Tibial nerve (tissue), 4 donors: ENCODE measurements around the gene LOXHD1. TPM values are rescaled to one million over a fixed set of nuclear protein-coding genes. Genes with fewer than 3 reads are reported as not detected.

Experiments
- DNase-seq, 2 donors: peaks; one replicate each; pipeline ENCODE4 v3.0.0-alpha.2; 2019; ENCODE audit warnings: low spot score in 2 of 2
- H3K27ac ChIP-seq, 4 donors: fragments of 200-600 bp; sonication (generic) in 3 of 4; one replicate each; pipeline ENCODE4 v1.5.1; 2017 to 2019; ENCODE audit warnings: mild to moderate bottlenecking in 1 of 4
- H3K27me3 ChIP-seq, 2 donors: fragments of 200-600 bp; sonication (generic) in 1 of 2; one replicate each; pipeline versions ENCODE4 v1.5.1 to v1.6.0; 2017 to 2019
- H3K36me3 ChIP-seq, 3 donors: fragments of 200-600 bp; sonication (generic); one replicate each; pipeline ENCODE4 v1.5.1; 2018 to 2019
- H3K4me1 ChIP-seq, 4 donors: fragments of 200-600 bp; sonication (generic) in 3 of 4; one replicate each; pipeline ENCODE4 v1.5.1; 2017 to 2019
- H3K4me3 ChIP-seq, 4 donors: fragments of 200-600 bp; sonication (generic) in 3 of 4; one replicate each; pipeline ENCODE4 v1.5.1; 2017 to 2019; ENCODE audit warnings: mild to moderate bottlenecking in 1 of 4, moderate library complexity in 1 of 4
- H3K9me3 ChIP-seq, 4 donors: fragments of 200-600 bp; sonication (generic) in 3 of 4; one replicate each; pipeline ENCODE4 v1.5.1; 2017 to 2019
- CTCF ChIP-seq, 5 experiments: fragments of 200-600 bp in 3 of 5; fragments of 450-650 bp in 2 of 5; sonication (generic) in 3 of 5; IDR thresholded peaks; one replicate each; pipeline ENCODE4 v1.5.1; 2016 to 2019; ENCODE audit warnings: antibody characterized with exemption in 5 of 5, mild to moderate bottlenecking in 3 of 5, moderate library complexity in 2 of 5
- EP300 ChIP-seq, 2 donors: sonication (generic); formaldehyde crosslinking; IDR thresholded peaks; one replicate each; pipeline ENCODE4 v1.6.1; 2017; ENCODE audit warnings: antibody characterized with exemption in 2 of 2, mild to moderate bottlenecking in 1 of 2
- POLR2A ChIP-seq, 2 donors: fragments of 450-650 bp; IDR thresholded peaks; one replicate each; pipeline ENCODE4 v1.6.1; 2017; ENCODE audit warnings: antibody characterized with exemption in 2 of 2, mild to moderate bottlenecking in 2 of 2, moderate library complexity in 2 of 2
- WGBS, 2 donors: methylation state at CpG; one replicate each; pipeline ENCODE4 v1.1.5; 2018; 5-methylcytosine and 5-hydroxymethylcytosine counted together
- total RNA-seq, 4 donors: library from RNA; depleted of rRNA; stranded (reverse); fragments of >200 nt; gene quantifications; one replicate each; pipeline ENCODE4 v1.1.0, GENCODE V29; 2016

Gene LOXHD1
- total RNA-seq, 4 donors from 2014 or later = under 0.01 to 0.44 (median 0.21) TPM; not detected in 1

DNA sequence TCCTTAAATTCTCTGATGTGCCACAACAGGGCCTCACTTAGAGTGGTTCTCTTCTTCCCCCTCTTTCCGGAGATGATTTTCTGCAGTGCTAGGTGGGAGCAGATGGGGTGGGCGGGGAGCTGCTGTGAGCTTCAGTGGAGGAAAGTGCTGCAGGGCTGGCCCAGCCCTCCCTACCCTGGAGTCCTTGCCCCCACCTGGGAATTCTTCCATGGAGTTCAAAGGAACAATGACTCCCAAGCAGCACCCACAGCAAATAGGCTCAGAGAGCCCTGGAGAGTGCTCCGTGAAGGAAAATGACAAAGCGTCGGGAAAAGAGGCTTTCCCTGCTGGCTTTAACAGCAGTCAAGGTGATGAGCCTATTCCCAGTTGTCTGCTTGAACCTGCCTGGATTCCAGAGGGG is 28.8 kb downstream of the LOXHD1 start:
- TF ChIP-seq POLR2A (IDR thresholded peaks at IDR 0.05) (no peak), EP300 (IDR thresholded peaks at IDR 0.05) (no peak), CTCF (IDR thresholded peaks at IDR 0.05) (no peak)
- DNase-seq = no peak
- H3K4me3 ChIP-seq = no peak overlapping the region
- 54 to 79% methylated on average over 5 of the region's 5 CpGs for WGBS, 2 donors
- no peak overlapping the region for H3K27ac ChIP-seq
- no peaks in the 10 kb centered on the region for H3K27me3 ChIP-seq
- H3K9me3 ChIP-seq = peaks cover 0 to 13% (median 0%) of the 10 kb centered on the region in 4 donors
- H3K4me1 ChIP-seq = peaks cover 0 to 7% (median 3%) of the 10 kb centered on the region in 4 donors
- H3K36me3 ChIP-seq = no peaks in the 10 kb centered on the region

- Histone ChIP-seq H3K27me3 (no peaks in the 10 kb centered on the region), H3K4me3 (no peak overlapping the region), H3K27ac (no peak overlapping the region), H3K4me1 (peaks cover 0 to 8% (median 3%) of the 10 kb centered on the region in 4 donors), H3K9me3 (peaks cover 0 to 8% (median 0%) of the 10 kb centered on the region in 4 donors), H3K36me3 (no peaks in the 10 kb centered on the region)
- TF ChIP-seq EP300 (IDR thresholded peaks at IDR 0.05) (no peak), CTCF (IDR thresholded peaks at IDR 0.05) (no peak), POLR2A (IDR thresholded peaks at IDR 0.05) (no peak)
- WGBS, 2 donors = 53 to 63% methylated on average over 2 of the region's 2 CpGs
- DNase-seq = no peak
Observed at GRCh38 chr18:46627136-46627535, 29.9 kb downstream of the LOXHD1 start.

DNA sequence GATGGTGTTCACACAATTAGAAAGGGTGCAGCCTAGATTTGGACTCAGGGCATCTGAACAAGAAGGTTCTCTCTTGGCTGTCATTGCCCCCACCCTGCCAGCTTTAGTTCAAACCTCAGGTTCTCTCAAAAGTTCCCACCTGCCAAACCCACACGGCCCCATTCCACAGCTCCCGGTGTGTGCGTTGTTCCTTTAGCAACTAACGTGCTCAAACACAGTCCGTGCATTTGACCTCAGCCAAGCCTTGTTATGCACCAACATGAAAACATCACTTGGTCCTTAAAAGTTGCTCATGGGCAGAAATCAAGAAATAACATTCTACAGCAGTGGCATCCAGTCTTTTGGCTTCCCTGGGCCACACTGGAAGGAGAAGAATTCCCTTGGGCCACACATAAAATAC is 32.0 kb downstream of the LOXHD1 start:
- Histone ChIP-seq H3K4me3 (no peak overlapping the region), H3K36me3 (no peaks in the 10 kb centered on the region), H3K9me3 (no peaks in the 10 kb centered on the region), H3K4me1 (peaks cover 0 to 8% (median 3%) of the 10 kb centered on the region in 4 donors), H3K27ac (no peak overlapping the region), H3K27me3 (no peaks in the 10 kb centered on the region)
- TF ChIP-seq POLR2A (IDR thresholded peaks at IDR 0.05) (no peak), EP300 (IDR thresholded peaks at IDR 0.05) (no peak), CTCF (IDR thresholded peaks at IDR 0.05) (no peak)
- no peak for DNase-seq
- WGBS, 2 donors = 81 to 91% methylated on average over 5 of the region's 5 CpGs

- no peak for TF ChIP-seq CTCF (IDR thresholded peaks at IDR 0.05)
- no peak for TF ChIP-seq POLR2A (IDR thresholded peaks at IDR 0.05)
- TF ChIP-seq EP300 (IDR thresholded peaks at IDR 0.05) = no peak
- Histone ChIP-seq H3K4me1 (peaks cover 0 to 8% (median 3%) of the 10 kb centered on the region in 4 donors), H3K27ac (no peak overlapping the region), H3K4me3 (no peak overlapping the region), H3K9me3 (no peaks in the 10 kb centered on the region), H3K27me3 (no peaks in the 10 kb centered on the region), H3K36me3 (no peaks in the 10 kb centered on the region)
- WGBS, 2 donors = 82 to 87% methylated on average over 11 of the region's 11 CpGs
- DNase-seq = no peak
Observed at GRCh38 chr18:46624127-46624526, 32.9 kb downstream of the LOXHD1 start.

DNA sequence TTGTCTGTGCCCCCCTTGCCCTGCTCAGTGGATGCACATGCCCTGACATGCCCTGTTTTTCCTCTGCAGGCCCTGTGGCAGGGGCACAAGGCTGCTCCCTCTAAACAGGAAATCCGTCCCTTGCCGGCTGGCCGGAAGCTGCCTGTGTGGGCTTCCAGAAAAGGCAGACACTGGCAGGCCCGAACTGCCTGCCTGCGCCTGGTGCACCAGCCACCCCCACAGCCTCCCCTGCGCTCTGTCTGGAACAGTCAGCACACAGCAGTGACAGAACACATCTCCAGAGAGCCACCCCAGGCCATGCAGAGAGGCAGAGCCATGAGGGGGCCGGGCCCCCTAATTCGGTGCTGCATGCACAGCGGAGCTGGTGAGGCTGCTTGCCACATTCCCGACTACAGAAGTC is 33.5 kb downstream of the LOXHD1 start:
- no peaks in the 10 kb centered on the region for H3K27me3 ChIP-seq

More for the DNA sequence above, 33.5 kb downstream of the LOXHD1 start:
- Histone ChIP-seq H3K36me3 (no peaks in the 10 kb centered on the region), H3K9me3 (no peaks in the 10 kb centered on the region), H3K4me3 (no peak overlapping the region), H3K4me1 (peaks cover 0 to 8% (median 3%) of the 10 kb centered on the region in 4 donors), H3K27ac (no peak overlapping the region)
- TF ChIP-seq EP300 (IDR thresholded peaks at IDR 0.05) (no peak), CTCF (IDR thresholded peaks at IDR 0.05) (no peak), POLR2A (IDR thresholded peaks at IDR 0.05) (no peak)
- no peak for DNase-seq
- 40 to 41% methylated on average over 7 to 8 of the region's 10 CpGs for WGBS, 2 donors
